C4-2B (cell line): ENCODE results near the gene MMS22L.

Source experiments
- H3K27ac ChIP-seq: fragments of 450-650 bp; 2 replicates; pipeline ENCODE4 v1.5.1; 2017
- CTCF ChIP-seq: fragments of 450-650 bp; conservative IDR thresholded peaks from 2 replicates; pipeline ENCODE4 v1.5.1; 2017; ENCODE audit warnings: mild to moderate bottlenecking
- ZFX ChIP-seq: fragments of 450-650 bp; IDR thresholded peaks from 2 replicates; pipeline ENCODE4 v1.6.1; 2017

MMS22L gene

GRCh38 chr6:97205966-97206365, 77.0 kb downstream of the MMS22L start:
- TF ChIP-seq CTCF (no peak), ZFX (no peak)
- H3K27ac ChIP-seq = no peak overlapping the region

GRCh38 chr6:97203343-97203742, 79.7 kb downstream of the MMS22L start:
- H3K27ac ChIP-seq = no peak overlapping the region
- no peak for TF ChIP-seq CTCF
- TF ChIP-seq ZFX = no peak

GRCh38 chr6:97198046-97198565, 84.9 kb downstream of the MMS22L start:
- no peak overlapping the region for H3K27ac ChIP-seq
- TF ChIP-seq ZFX (no peak), CTCF (no peak)

GRCh38 chr6:97195117-97195516, 87.9 kb downstream of the MMS22L start:
- TF ChIP-seq CTCF = no peak
- no peak for TF ChIP-seq ZFX
- no peak overlapping the region for H3K27ac ChIP-seq

DNA sequence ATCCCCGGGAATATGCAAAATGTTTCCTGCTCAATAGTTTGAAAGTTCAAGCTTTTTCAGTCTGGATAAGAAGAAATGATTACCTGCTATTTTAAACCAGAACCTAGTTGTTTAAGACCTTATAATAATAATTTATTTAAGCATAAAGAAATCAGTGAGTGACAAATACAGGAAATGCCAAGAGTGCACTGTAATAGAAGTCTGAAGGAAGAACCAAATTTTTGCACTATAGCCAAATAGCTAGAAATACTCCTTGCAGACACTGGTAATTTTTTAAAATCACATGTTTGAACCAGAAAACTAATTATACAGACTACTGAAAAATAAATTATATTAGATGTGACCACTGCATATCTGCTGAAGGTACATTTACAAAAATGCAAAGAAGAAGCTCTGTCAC, 93.2 kb downstream of the MMS22L start:
- TF ChIP-seq ZFX (no peak), CTCF (no peak)

GRCh38 chr6:97187951-97188350, 95.1 kb downstream of the MMS22L start:
- H3K27ac ChIP-seq = no peak overlapping the region
- TF ChIP-seq CTCF (no peak), ZFX (no peak)

More for the DNA sequence above, 93.2 kb downstream of the MMS22L start:
- H3K27ac ChIP-seq = no peak overlapping the region

- H3K27ac ChIP-seq = no peak overlapping the region
- TF ChIP-seq CTCF = peak; percentile 91
- no peak for TF ChIP-seq ZFX
Measured at GRCh38 chr6:97186416-97186999, 96.5 kb downstream of the MMS22L start.
